H1 (cell line): ENCODE measurements around the gene SAAL1. TPM values are rescaled to one million over a fixed set of nuclear protein-coding genes. Genes with fewer than 3 reads are reported as not detected.

Source experiments
- CTCF ChIA-PET: fragments of 300-600 bp; sonication (Branson Sonifier 250); formaldehyde crosslinking; loops from one replicate; lab custom pipeline; 2021; ENCODE audit not compliant: partially characterized antibody; lab: Charles Lee
- POLR2A ChIA-PET: fragments of 300-600 bp; sonication (Branson Sonifier 250); formaldehyde crosslinking; loops from one replicate; lab custom pipeline; 2021; ENCODE audit warnings: inconsistent platforms; ENCODE audit not compliant: partially characterized antibody; lab: Charles Lee
- DNase-seq, 2 experiments: peaks; one replicate each; pipeline versions ENCODE4 v3.0.0 to v3.0.0-alpha.2; 2010 to 2022; ENCODE audit warnings: low spot score in 2 of 2, low read depth in 1 of 2, mixed read lengths in 1 of 2
- FAIRE-seq: peaks from 2 replicates; lab custom pipeline; 2011; peaks lifted over from hg19 to GRCh38; lab: Jason Lieb, UNC
- H2AFZ ChIP-seq: 2 replicates; pipeline ENCODE4 v1.8.1; 2012; ENCODE audit warnings: low read length, inconsistent platforms
- H2AK5ac ChIP-seq: 2 replicates; pipeline ENCODE4 v1.6.1; 2013; ENCODE audit warnings: low read depth, low read length
- H2BK120ac ChIP-seq: replicated peaks from 2 replicates; pipeline ENCODE3; 2013; ENCODE audit warnings: low read depth, low read length, inconsistent platforms
- H2BK12ac ChIP-seq: 2 replicates; pipeline ENCODE4 v1.6.1; 2013; ENCODE audit warnings: low read depth, low read length
- H2BK15ac ChIP-seq: 2 replicates; pipeline ENCODE4 v1.6.1; 2013; ENCODE audit warnings: low read length
- H2BK20ac ChIP-seq: 2 replicates; pipeline ENCODE4 v1.6.1; 2013; ENCODE audit warnings: low read length
- H2BK5ac ChIP-seq: 2 replicates; pipeline ENCODE4 v1.6.1; 2013; ENCODE audit warnings: low read depth, low read length
- H3K14ac ChIP-seq: 2 replicates; pipeline ENCODE4 v1.6.1; 2013; ENCODE audit warnings: inconsistent platforms; ENCODE audit not compliant: insufficient read length
- H3K18ac ChIP-seq: 2 replicates; pipeline ENCODE4 v1.6.1; 2013; ENCODE audit warnings: low read length; ENCODE audit errors: extremely low read depth
- H3K23ac ChIP-seq: 2 replicates; pipeline ENCODE4 v1.6.1; 2013; ENCODE audit warnings: inconsistent platforms; ENCODE audit not compliant: insufficient read length
- H3K23me2 ChIP-seq: 2 replicates; pipeline ENCODE4 v1.6.1; 2013; ENCODE audit warnings: low read depth, low read length
- H3K27ac ChIP-seq: 2 replicates; pipeline ENCODE4 v1.6.1; 2011; ENCODE audit warnings: low read depth, low read length, inconsistent platforms
- H3K27me3 ChIP-seq, 4 experiments: replicated peaks in 1 of 4; 1 replicate in 1 of 4; 2 replicates in 3 of 4; pipeline versions ENCODE4 v1.6.1 to v1.8.1; 2011 to 2013; ENCODE audit warnings: low read length in 3 of 4, mild to moderate bottlenecking in 3 of 4, inconsistent platforms in 2 of 4, mixed read lengths in 2 of 4, moderate library complexity in 1 of 4; ENCODE audit not compliant: control insufficient read depth in 3 of 4, insufficient read depth in 3 of 4; ENCODE audit errors: extremely low read depth in 1 of 4
- H3K36me3 ChIP-seq, 4 experiments: 2 replicates each; pipeline versions ENCODE4 v1.6.1 to v1.8.1; 2011 to 2013; ENCODE audit warnings: mild to moderate bottlenecking in 4 of 4, low read length in 3 of 4, moderate library complexity in 2 of 4, control low read depth in 1 of 4, inconsistent platforms in 1 of 4; ENCODE audit not compliant: insufficient read depth in 4 of 4, control insufficient read depth in 2 of 4
- H3K4ac ChIP-seq: replicated peaks from 2 replicates; pipeline ENCODE3; 2013; ENCODE audit warnings: low read length, low read depth, mixed read lengths, inconsistent platforms; ENCODE audit not compliant: insufficient read length
- H3K4me1 ChIP-seq, 4 experiments: replicated peaks in 1 of 4; 1 replicate in 1 of 4; 2 replicates in 3 of 4; pipeline versions ENCODE4 v1.6.1 to v1.8.1; 2011 to 2013; ENCODE audit warnings: low read length in 3 of 4, inconsistent platforms in 2 of 4, mixed read lengths in 1 of 4; ENCODE audit not compliant: insufficient read depth in 4 of 4, control insufficient read depth in 3 of 4
- H3K4me2 ChIP-seq, 2 experiments: 2 replicates each; pipeline versions ENCODE4 v1.6.1 to v1.8.1; 2011 to 2013; ENCODE audit warnings: low read depth in 2 of 2, low read length in 2 of 2, control low read depth in 1 of 2, inconsistent platforms in 1 of 2, mild to moderate bottlenecking in 1 of 2; ENCODE audit not compliant: insufficient read depth in 1 of 2
- H3K4me3 ChIP-seq, 4 experiments: fragments of 200-600, 300-600 bp in 1 of 4; sonication (generic), shearing (Covaris generic), sonication (Bioruptor Twin) in 1 of 4; 2 replicates each; pipeline versions ENCODE4 v1.5.1 to v1.8.1; 2011 to 2016; ENCODE audit warnings: low read length in 4 of 4, low read depth in 3 of 4, control low read depth in 2 of 4, inconsistent platforms in 2 of 4, mild to moderate bottlenecking in 2 of 4, mixed read lengths in 1 of 4, moderate library complexity in 1 of 4; ENCODE audit not compliant: insufficient read depth in 2 of 4; ENCODE audit errors: extremely low read depth in 1 of 4
- H3K56ac ChIP-seq: replicated peaks from 2 replicates; pipeline ENCODE3; 2013; ENCODE audit warnings: low read depth, mild to moderate bottlenecking, mixed read lengths, low read length, inconsistent platforms; ENCODE audit not compliant: insufficient read length
- H3K79me1 ChIP-seq: 2 replicates; pipeline ENCODE4 v1.6.1; 2013; ENCODE audit warnings: low read depth, low read length, control low read depth
- H3K79me2 ChIP-seq, 2 experiments: 2 replicates each; pipeline versions ENCODE4 v1.6.1 to v1.8.1; 2012 to 2013; ENCODE audit warnings: low read length in 2 of 2, mild to moderate bottlenecking in 2 of 2, inconsistent platforms in 1 of 2; ENCODE audit not compliant: insufficient read depth in 2 of 2, control insufficient read depth in 1 of 2
- H3K9ac ChIP-seq, 4 experiments: replicated peaks in 1 of 4; 1 replicate in 1 of 4; 2 replicates in 3 of 4; pipeline versions ENCODE4 v1.6.1 to v1.8.1; 2011 to 2013; ENCODE audit warnings: low read depth in 3 of 4, low read length in 3 of 4, control low read depth in 2 of 4, mild to moderate bottlenecking in 2 of 4, moderate library complexity in 2 of 4, inconsistent platforms in 1 of 4; ENCODE audit errors: extremely low read depth in 1 of 4
- H3K9me3 ChIP-seq, 2 experiments: 2 replicates each; pipeline versions ENCODE4 v1.6.1 to v1.8.1; 2012 to 2013; ENCODE audit warnings: mild to moderate bottlenecking in 2 of 2, moderate library complexity in 2 of 2, control low read depth in 1 of 2, inconsistent platforms in 1 of 2, low read depth in 1 of 2, low read length in 1 of 2, mixed read lengths in 1 of 2; ENCODE audit not compliant: insufficient read depth in 2 of 2
- H4K20me1 ChIP-seq, 2 experiments: replicated peaks in 1 of 2; 2 replicates each; pipeline versions ENCODE3 to v1.8.1; 2011 to 2013; ENCODE audit warnings: inconsistent platforms in 2 of 2, low read length in 2 of 2, mild to moderate bottlenecking in 1 of 2; ENCODE audit not compliant: insufficient read depth in 2 of 2, control insufficient read depth in 1 of 2
- H4K5ac ChIP-seq: 2 replicates; pipeline ENCODE4 v1.6.1; 2013; ENCODE audit warnings: low read length, low read depth, mixed read lengths, inconsistent platforms; ENCODE audit not compliant: insufficient read length
- H4K8ac ChIP-seq: 2 replicates; pipeline ENCODE4 v1.8.0; 2013; ENCODE audit warnings: mild to moderate bottlenecking, moderate library complexity, low read length, inconsistent platforms; ENCODE audit not compliant: insufficient read depth; ENCODE audit errors: extremely low read depth
- H4K91ac ChIP-seq: replicated peaks from 2 replicates; pipeline ENCODE3; 2013; ENCODE audit warnings: low read length, mixed read lengths, inconsistent platforms; ENCODE audit not compliant: insufficient read length
- BCL11A ChIP-seq, 2 experiments: IDR thresholded peaks; one replicate each; pipeline ENCODE4 v1.6.1; 2011; ENCODE audit warnings: low read depth in 2 of 2, low read length in 2 of 2, mild to moderate bottlenecking in 2 of 2
- CTCF ChIP-seq, 3 experiments: IDR thresholded peaks; 1 replicate in 2 of 3; 2 replicates in 1 of 3; pipeline versions ENCODE4 v1.5.1 to v1.6.1; 2011; ENCODE audit warnings: low read length in 3 of 3, mild to moderate bottlenecking in 3 of 3, inconsistent platforms in 2 of 3, low read depth in 1 of 3, moderate library complexity in 1 of 3; ENCODE audit not compliant: insufficient read depth in 1 of 3; ENCODE audit errors: control extremely low read depth in 1 of 3
- E2F6 ChIP-seq: IDR thresholded peaks from 2 replicates; pipeline ENCODE4 v1.6.1; 2012; ENCODE audit warnings: inconsistent platforms
- MAX ChIP-seq: IDR thresholded peaks from 2 replicates; pipeline ENCODE4 v1.6.1; 2012; ENCODE audit warnings: inconsistent platforms
- RAD21 ChIP-seq, 2 experiments: IDR thresholded peaks in 1 of 2; conservative IDR thresholded peaks in 1 of 2; 2 replicates each; pipeline ENCODE4 v1.6.1; 2011; ENCODE audit warnings: low read depth in 2 of 2, low read length in 2 of 2, improper control_type of control experiment in 1 of 2, inconsistent platforms in 1 of 2, mild to moderate bottlenecking in 1 of 2, moderate library complexity in 1 of 2
- SUZ12 ChIP-seq: fragments of 200-600 bp; sonication (generic); IDR thresholded peaks from 2 replicates; pipeline ENCODE4 v1.6.1; 2012; ENCODE audit warnings: mild to moderate bottlenecking, inconsistent platforms, low read length, moderate library complexity, mixed read lengths
- TAF1 ChIP-seq: IDR thresholded peaks from 2 replicates; pipeline ENCODE4 v1.6.1; 2011; ENCODE audit warnings: mild to moderate bottlenecking, low read depth, low read length
- WGBS, 2 experiments: shearing (Covaris generic) in 1 of 2; methylation state at CpG; one replicate each; pipeline versions ENCODE4 v1.1.6 to v1.1.7; 2013 to 2015; ENCODE audit warnings: low lambda C conversion rate in 2 of 2, mixed read lengths in 2 of 2, inconsistent platforms in 1 of 2, low coverage in 1 of 2, missing lambda C conversion rate in 1 of 2; ENCODE audit not compliant: insufficient replicate concordance in 2 of 2, insufficient coverage in 1 of 2, insufficient read length in 1 of 2; ENCODE audit errors: extremely low coverage in 1 of 2, missing lambda C conversion rate in 1 of 2; 5-methylcytosine and 5-hydroxymethylcytosine counted together
- polyA plus RNA-seq, 7 experiments: library from polyadenylated mRNA; depleted of rRNA in 3 of 7; stranded (reverse) in 5 of 7; unstranded in 2 of 7; fragments of >200 nt in 5 of 7; fragments of 200-250 nt in 2 of 7; gene quantifications; 1 replicate in 5 of 7; 2 replicates in 1 of 7; 4 replicates in 1 of 7; pipeline versions ENCODE4 v1.2.1 to v1.2.3, GENCODE V29; 2011 to 2013; ENCODE audit warnings: missing spikeins in 2 of 7, mixed read lengths in 2 of 7
- total RNA-seq: library from RNA; stranded (reverse); fragmentation: NEBNext Ultra II Directional; extraction: Animal tissue kit (Norgen Biotek cat#: 25700); gene quantifications from 2 replicates; pipeline ENCODE4 v1.2.1, GENCODE V29; 2021

Gene SAAL1
- total and polyA plus RNA-seq, 2 of the 8 experiments (the other 6 are each of a cell fraction or from before 2014, with no cell fraction given) = 26.4 to 46.6 TPM

GRCh38 chr11:18115360-18116127 is 9.7 kb upstream of the SAAL1 start:
- peak; percentile 60 to 84 for DNase-seq
- no peak for TF ChIP-seq SUZ12
- no peak for TF ChIP-seq BCL11A (IDR thresholded peaks at IDR 0.05; ENCODE audit: low read depth in 2 of 2, low read length in 2 of 2)
- no peak for TF ChIP-seq TAF1
- peak; percentile 78 to 90 (median 88) for TF ChIP-seq CTCF (IDR thresholded peaks at IDR 0.05; ENCODE audit: control extremely low read depth in 1 of 3, insufficient read depth in 1 of 3, low read depth in 1 of 3, low read length in 3 of 3)
- peak; percentile 68; the same call in 1 of the 2 replicates for TF ChIP-seq MAX
- peak; percentile 57 for TF ChIP-seq E2F6
- peak; percentile 95 to 96 for TF ChIP-seq RAD21 (IDR thresholded peaks at IDR 0.05 in 1 of 2, conservative IDR thresholded peaks at IDR 0.05 in 1 of 2; ENCODE audit: low read depth in 2 of 2, low read length in 2 of 2)
- TF ChIP-seq, all 59 proteins: peak for 4
- Histone ChIP-seq H3K9ac (no peak overlapping the region), H3K79me1 (no peaks in the 10 kb centered on the region), H3K27me3 (peaks cover 0 to 4% (median 2%) of the 10 kb centered on the region in 4 experiments; a peak in 4 of 7 replicates), H3K23me2 (0 out of 2 replicates have a peak, but pooled peaks cover 2% of the 10 kb centered on the region), H2BK120ac (no peak overlapping the region), H3K14ac (no peak overlapping the region), H4K5ac (no peak overlapping the region), H4K8ac (no peak overlapping the region), H3K4ac (no peak overlapping the region), H4K91ac (no peak overlapping the region), H3K79me2 (no peaks in the 10 kb centered on the region), H3K4me3 (no peak overlapping the region), H3K4me1 (no peaks in the 10 kb centered on the region), H3K9me3 (no peaks in the 10 kb centered on the region; a peak in 1 of 4 replicates), H2BK20ac (no peak overlapping the region), H2BK5ac (no peak overlapping the region), H3K4me2 (peak overlapping the region; percentile 13 to 38; a peak in 2 of 4 replicates), H3K56ac (no peak overlapping the region), H2AK5ac (no peak overlapping the region), H3K18ac (no peak overlapping the region), H4K20me1 (no peaks in the 10 kb centered on the region), H2BK15ac (no peak overlapping the region), H2BK12ac (no peak overlapping the region; the same call in 1 of the 2 replicates), H3K27ac (no peak overlapping the region), H3K23ac (no peak overlapping the region), H3K36me3 (no peaks in the 10 kb centered on the region), H2AFZ (0 out of 2 replicates have a peak overlapping the region, but pooled peaks have one; percentile 75)
- 19% methylated on average over 9 of the region's 9 CpGs; no CpG with 5 or more reads in 1 of the 2 experiments for WGBS, 2 experiments
- POLR2A ChIA-PET = interaction anchor here (0.6 to 1.4 kb wide), 5 partner anchors 9 to 279 kb away, joined by 3 to 8 read pairs (median 4); partner anchors contain the start of genes LDHA and SAAL1
- CTCF ChIA-PET = interaction anchor here (0.6 to 4.6 kb wide), 74 partner anchors 9 to 735 kb away, joined by 3 to 55 read pairs (median 4); partner anchors contain the start of genes MRGPRX4, SAA1, SAA2 and SAAL1
- peak; percentile 91 for FAIRE-seq
